Measurements from ENCODE around the gene IFI44. TPM values are rescaled to one million over a fixed set of nuclear protein-coding genes. Genes with fewer than 3 reads are reported as not detected.

IFI44 gene
- total and polyA plus RNA-seq, 2 of the 8 experiments (the other 6 are each of a cell fraction or from before 2014, with no cell fraction given), result not detected

DNA sequence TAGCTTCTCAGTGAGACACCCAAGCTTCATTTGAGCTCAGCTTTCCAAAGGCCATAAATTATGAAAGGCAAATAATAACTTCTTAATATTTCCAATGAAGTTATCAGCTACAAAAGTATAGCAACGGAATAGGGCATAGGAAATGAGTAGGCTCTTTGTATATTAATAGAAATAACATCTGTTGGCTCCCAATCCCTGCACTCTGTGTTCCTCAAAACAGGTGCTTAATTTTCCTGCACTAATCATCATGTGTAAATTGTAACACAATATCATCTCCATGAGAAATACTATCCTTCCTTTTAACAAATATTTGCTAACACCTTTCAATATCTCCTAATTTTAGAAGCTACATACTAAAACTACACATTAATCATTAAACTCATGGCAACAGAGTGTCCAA, 48.6 kb upstream of the IFI44 start (continued):
- TF ChIP-seq, protein P1, sequence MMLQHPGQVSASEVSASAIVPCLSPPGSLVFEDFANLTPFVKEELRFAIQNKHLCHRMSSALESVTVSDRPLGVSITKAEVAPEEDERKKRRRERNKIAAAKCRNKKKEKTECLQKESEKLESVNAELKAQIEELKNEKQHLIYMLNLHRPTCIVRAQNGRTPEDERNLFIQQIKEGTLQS (IDR thresholded peaks at IDR 0.05; ENCODE audit: insufficient read depth, low read depth, low read length), result no peak
- no peak for TF ChIP-seq SAP30 (IDR thresholded peaks at IDR 0.05; ENCODE audit: insufficient read depth, insufficient replicate concordance, low read length)
- no peak for TF ChIP-seq EP300 (IDR thresholded peaks at IDR 0.05; ENCODE audit: borderline replicate concordance in 1 of 2, low read depth in 2 of 2, low read length in 2 of 2)
- TF ChIP-seq BCL11A (IDR thresholded peaks at IDR 0.05; ENCODE audit: low read depth in 2 of 2, low read length in 2 of 2), result no peak
- no peak for TF ChIP-seq SP2 (IDR thresholded peaks at IDR 0.05; ENCODE audit: low read length)
